GM12878 (cell line): Measurements from ENCODE around the gene SCGB2B2. TPM values are rescaled to one million over a fixed set of nuclear protein-coding genes. Genes with fewer than 3 reads are reported as not detected.

ENCODE experiments used
- ATAC-seq: fragments of 200-7000 bp; cut with Tn5 transposase; 3 replicates; pipeline ENCODE4 v1.9.1; 2020; ENCODE audit warnings: mild to moderate bottlenecking, moderate library complexity
- BruUV-seq: library from RNA; stranded (reverse); fragments of 400-500 nt; replicated peaks from 2 replicates; lab custom pipeline; 2021; lab: Mats Ljungman, UMichigan
- CTCF ChIA-PET: fragments of 300-600 bp; sonication (Branson Sonifier 250); formaldehyde crosslinking; extraction: SDS; loops from one replicate; lab custom pipeline; 2021; ENCODE audit warnings: inconsistent platforms; lab: Yijun Ruan, JAX
- POLR2A ChIA-PET: fragments of 350-600 bp; formaldehyde crosslinking; extraction: SDS; loops from one replicate; lab custom pipeline; 2021; ENCODE audit warnings: inconsistent platforms; lab: Charles Lee
- RAD21 ChIA-PET: fragments of 300-600 bp; sonication (Branson Sonifier 250); formaldehyde crosslinking; loops from one replicate; lab custom pipeline; 2023; ENCODE audit warnings: antibody characterized with exemption; ENCODE audit not compliant: unreplicated experiment; lab: Charles Lee
- SMC1A ChIA-PET: fragments of 300-600 bp; sonication (Branson Sonifier 250); formaldehyde crosslinking; loops from one replicate; lab custom pipeline; 2023; ENCODE audit not compliant: unreplicated experiment, uncharacterized antibody; lab: Charles Lee
- DNase-seq: peaks from one replicate; pipeline ENCODE4 v3.0.0-alpha.2; 2011; ENCODE audit warnings: low read depth, low spot score
- FAIRE-seq: peaks from 3 replicates; lab custom pipeline; 2011; peaks lifted over from hg19 to GRCh38; lab: Jason Lieb, UNC
- H2AFZ ChIP-seq: 2 replicates; pipeline ENCODE4 v1.6.0; 2011; ENCODE audit warnings: low read depth, low read length, control low read depth; ENCODE audit not compliant: control insufficient read depth
- H3K27ac ChIP-seq: 2 replicates; pipeline ENCODE4 v1.5.1; 2011; ENCODE audit warnings: control low read depth; ENCODE audit not compliant: control insufficient read depth, insufficient read depth
- H3K27me3 ChIP-seq, 2 experiments: replicated peaks in 1 of 2; 2 replicates each; pipeline versions ENCODE4 v1.6.0 to v1.6.1; 2011; ENCODE audit warnings: low read length in 1 of 2; ENCODE audit not compliant: control insufficient read depth in 2 of 2, insufficient read depth in 2 of 2
- H3K36me3 ChIP-seq, 2 experiments: 2 replicates each; pipeline ENCODE4 v1.5.1; 2011; ENCODE audit warnings: low read length in 1 of 2; ENCODE audit not compliant: control insufficient read depth in 2 of 2, insufficient read depth in 2 of 2
- H3K4me1 ChIP-seq: 2 replicates; pipeline ENCODE4 v1.6.1; 2011; ENCODE audit warnings: mild to moderate bottlenecking, low read length, moderate library complexity, mixed read lengths; ENCODE audit not compliant: control insufficient read depth, insufficient read depth
- H3K4me2 ChIP-seq: 2 replicates; pipeline ENCODE4 v1.6.0; 2011; ENCODE audit warnings: control low read depth; ENCODE audit not compliant: control insufficient read depth, insufficient read depth
- H3K4me3 ChIP-seq: fragments of 200-600 bp; sonication (generic); 2 replicates; pipeline ENCODE4 v1.5.1; 2016
- H3K79me2 ChIP-seq: 2 replicates; pipeline ENCODE4 v1.6.0; 2011; ENCODE audit warnings: low read length; ENCODE audit not compliant: control insufficient read depth, insufficient read depth
- H3K9ac ChIP-seq: 2 replicates; pipeline ENCODE4 v1.8.0; 2011; ENCODE audit warnings: low read length, control low read depth, mixed read lengths; ENCODE audit not compliant: control insufficient read depth, insufficient read depth
- H3K9me3 ChIP-seq: replicated peaks from 3 replicates; pipeline ENCODE4 v1.5.1; 2011; ENCODE audit warnings: mild to moderate bottlenecking, low read length; ENCODE audit not compliant: control insufficient read depth, insufficient read depth
- H4K20me1 ChIP-seq: 2 replicates; pipeline ENCODE4 v1.6.0; 2011; ENCODE audit not compliant: control insufficient read depth, insufficient read depth
- ATF3 ChIP-seq: IDR thresholded peaks from 2 replicates; pipeline ENCODE4 v1.6.1; 2011; ENCODE audit warnings: low read depth, mild to moderate bottlenecking, low read length, moderate library complexity, borderline replicate concordance; ENCODE audit errors: extremely low read depth
- EED ChIP-seq: sonication (generic); IDR thresholded peaks from 2 replicates; pipeline ENCODE4 v1.6.1; 2016; ENCODE audit warnings: antibody characterized with exemption, low read depth
- ETV6 ChIP-seq, 2 experiments: fragments of 450-650 bp in 1 of 2; IDR thresholded peaks in 1 of 2; conservative IDR thresholded peaks in 1 of 2; 2 replicates each; pipeline ENCODE4 v1.6.1; 2014; ENCODE audit warnings: antibody characterized with exemption in 1 of 2, borderline replicate concordance in 1 of 2, low read depth in 1 of 2, mild to moderate bottlenecking in 1 of 2, moderate library complexity in 1 of 2
- FOXM1 ChIP-seq: IDR thresholded peaks from 2 replicates; pipeline ENCODE4 v1.6.1; 2012; ENCODE audit warnings: low read depth, mild to moderate bottlenecking, inconsistent platforms, low read length, moderate library complexity
- HDAC6 ChIP-seq: fragments of 200-600 bp; sonication (generic); IDR thresholded peaks from one replicate; pipeline ENCODE4 v1.8.0; 2017; ENCODE audit warnings: antibody characterized with exemption; ENCODE audit not compliant: unreplicated experiment
- HDGF ChIP-seq: fragments of 450-650 bp; IDR thresholded peaks from 2 replicates; pipeline ENCODE4 v1.6.1; 2016; ENCODE audit warnings: antibody characterized with exemption
- LARP7 ChIP-seq: fragments of 450-650 bp; IDR thresholded peaks from 2 replicates; pipeline ENCODE4 v1.6.1; 2017; ENCODE audit warnings: mild to moderate bottlenecking
- POLR2AphosphoS2 ChIP-seq: IDR thresholded peaks from 2 replicates; pipeline ENCODE4 v1.6.1; 2011; ENCODE audit warnings: low read depth, mild to moderate bottlenecking, low read length, improper control_type of control experiment, moderate library complexity
- STAT3 ChIP-seq: IDR thresholded peaks from 2 replicates; pipeline ENCODE4 v1.6.1; 2011; ENCODE audit warnings: low read depth, low read length, improper control_type of control experiment
- TCF12 ChIP-seq: IDR thresholded peaks from 2 replicates; pipeline ENCODE4 v1.6.1; 2011; ENCODE audit warnings: low read depth, mild to moderate bottlenecking, low read length
- ZNF622 ChIP-seq: fragments of 450-650 bp; IDR thresholded peaks from 2 replicates; pipeline ENCODE4 v1.6.1; 2017; ENCODE audit warnings: mild to moderate bottlenecking, inconsistent platforms
- ZNF687 ChIP-seq: fragments of 450-650 bp; IDR thresholded peaks from 2 replicates; pipeline ENCODE4 v1.6.1; 2017; ENCODE audit warnings: mild to moderate bottlenecking, moderate library complexity
- ZSCAN29 ChIP-seq: fragments of 450-650 bp; IDR thresholded peaks from 2 replicates; pipeline ENCODE4 v1.6.1; 2017; ENCODE audit warnings: mild to moderate bottlenecking, moderate library complexity
- ZZZ3 ChIP-seq: IDR thresholded peaks from 2 replicates; pipeline ENCODE4 v1.6.1; 2011; ENCODE audit warnings: low read depth; ENCODE audit not compliant: control insufficient read depth, insufficient read length
- WGBS: methylation state at CpG from one replicate; pipeline ENCODE4 v1.1.6; 2016; ENCODE audit warnings: low lambda C conversion rate; ENCODE audit not compliant: insufficient replicate concordance, insufficient coverage; ENCODE audit errors: missing lambda C conversion rate; 5-methylcytosine and 5-hydroxymethylcytosine counted together
- in situ Hi-C: fragments of 300-500 bp; cut with MboI; formaldehyde crosslinking; loops from 9 replicates; pipeline ENCODE4 v1.14.3; 2018; ENCODE audit warnings: mixed read lengths
- intact Hi-C: fragments of 100-400 bp; cut with micrococcal nuclease; formaldehyde crosslinking; loops from one replicate; pipeline ENCODE4 v1.14.2; 2022; ENCODE audit not compliant: unreplicated experiment
- polyA plus RNA-seq, 11 experiments: library from polyadenylated mRNA; depleted of rRNA in 4 of 11; unstranded in 6 of 11; stranded (reverse) in 5 of 11; fragments of >200 nt; fragmentation: Nextera tagmentation in 4 of 11; fragmentation: Illumina TruSeq in 1 of 11; extraction: Ambion mirVana in 4 of 11; extraction: Trizol in 1 of 11; gene quantifications; 1 replicate in 1 of 11; 2 replicates in 10 of 11; pipeline versions ENCODE4 v1.2.1 to v1.2.3, GENCODE V29; 2011 to 2016; ENCODE audit warnings: inconsistent platforms in 2 of 11, missing spikeins in 2 of 11, low read depth in 1 of 11
- total RNA-seq, 4 experiments: library from RNA; depleted of rRNA in 3 of 4; stranded (reverse); fragments of >200 nt in 3 of 4; fragmentation: Illumina TruSeq in 1 of 4; extraction: Trizol in 1 of 4; gene quantifications; 2 replicates each; pipeline versions ENCODE4 v1.2.1 to v1.2.3, GENCODE V29; 2013 to 2021
- TF ChIP-seq, protein P1 (sequence below): fragments of 450-650 bp; IDR thresholded peaks from 2 replicates; pipeline ENCODE4 v1.6.1; 2017; ENCODE audit warnings: low read depth, mild to moderate bottlenecking, moderate library complexity

SCGB2B2 gene
- total and polyA plus RNA-seq, 10 of the 15 experiments (the other 5 are each of a cell fraction or from before 2014, with no cell fraction given), result 0.06 to 0.35 (median 0.21) TPM; not detected in 6

DNA sequence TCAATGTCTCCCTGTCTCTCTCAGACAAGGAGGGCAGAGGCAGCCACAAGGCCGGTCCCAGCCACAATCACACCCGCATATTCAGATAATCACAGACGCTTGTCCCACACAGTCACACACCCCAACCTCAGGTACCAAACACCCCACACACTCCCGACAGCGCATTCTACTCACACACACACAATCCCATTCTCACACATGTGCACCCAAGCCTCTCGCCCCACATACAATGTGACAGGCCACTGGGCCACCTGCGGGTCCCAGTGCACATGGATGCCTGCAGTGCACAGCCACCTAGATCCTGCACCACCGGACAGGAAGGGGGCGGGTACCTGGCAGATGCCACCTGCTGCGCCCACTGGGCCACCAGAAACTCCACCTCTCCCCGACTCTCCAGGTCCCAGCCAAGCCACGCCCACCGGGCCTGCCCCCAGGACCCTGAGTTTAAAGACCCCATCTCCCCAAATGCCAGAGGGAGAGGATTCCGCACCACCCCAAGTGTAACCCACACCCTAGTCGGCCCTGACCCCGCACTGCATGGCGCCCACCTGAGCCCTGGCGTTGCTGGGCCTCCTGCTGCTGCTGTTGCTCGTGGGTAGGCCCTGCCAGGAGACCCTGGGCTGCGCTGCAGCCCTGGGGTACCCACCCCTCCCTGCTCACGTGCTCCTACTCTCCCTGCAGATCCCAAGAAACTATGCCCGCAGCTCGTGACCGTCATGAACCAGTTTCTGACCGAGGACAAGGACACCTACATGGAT lies 10.6 kb downstream of the SCGB2B2 start:
- Histone ChIP-seq H3K4me1 (no peaks in the 10 kb centered on the region), H3K4me2 (no peak overlapping the region), H3K27me3 (no peaks in the 10 kb centered on the region), H2AFZ (no peak overlapping the region), H3K9ac (no peak overlapping the region), H3K4me3 (no peak overlapping the region), H3K27ac (no peak overlapping the region), H3K9me3 (no peaks in the 10 kb centered on the region; the same call in 2 of the 3 replicates), H3K79me2 (no peaks in the 10 kb centered on the region), H3K36me3 (no peaks in the 10 kb centered on the region), H4K20me1 (no peaks in the 10 kb centered on the region)
- DNase-seq (no peak), ATAC-seq (no peak), FAIRE-seq (no peak)
- BruUV-seq, result no TSS peak
- TF ChIP-seq ZNF622 (no peak), TCF12 (no peak), HDAC6 (no peak), ZZZ3 (no peak), HDGF (no peak), POLR2AphosphoS2 (no peak), EED (no peak), ZSCAN29 (no peak), STAT3 (no peak), LARP7 (no peak), ETV6 (conservative IDR thresholded peaks at IDR 0.05 in 1 of 2, IDR thresholded peaks at IDR 0.05 in 1 of 2; ENCODE audit: borderline replicate concordance in 1 of 2, low read depth in 1 of 2) (no peak), ZNF687 (no peak), FOXM1 (no peak), ATF3 (no peak)
- TF ChIP-seq, protein P1, sequence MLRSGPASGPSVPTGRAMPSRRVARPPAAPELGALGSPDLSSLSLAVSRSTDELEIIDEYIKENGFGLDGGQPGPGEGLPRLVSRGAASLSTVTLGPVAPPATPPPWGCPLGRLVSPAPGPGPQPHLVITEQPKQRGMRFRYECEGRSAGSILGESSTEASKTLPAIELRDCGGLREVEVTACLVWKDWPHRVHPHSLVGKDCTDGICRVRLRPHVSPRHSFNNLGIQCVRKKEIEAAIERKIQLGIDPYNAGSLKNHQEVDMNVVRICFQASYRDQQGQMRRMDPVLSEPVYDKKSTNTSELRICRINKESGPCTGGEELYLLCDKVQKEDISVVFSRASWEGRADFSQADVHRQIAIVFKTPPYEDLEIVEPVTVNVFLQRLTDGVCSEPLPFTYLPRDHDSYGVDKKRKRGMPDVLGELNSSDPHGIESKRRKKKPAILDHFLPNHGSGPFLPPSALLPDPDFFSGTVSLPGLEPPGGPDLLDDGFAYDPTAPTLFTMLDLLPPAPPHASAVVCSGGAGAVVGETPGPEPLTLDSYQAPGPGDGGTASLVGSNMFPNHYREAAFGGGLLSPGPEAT, result no peak
- WGBS, result 66% methylated on average over 25 of the region's 25 CpGs
- CTCF ChIA-PET, result no interaction called here
- intact Hi-C loops, result no loop called here
- POLR2A ChIA-PET, result no interaction called here
- in situ Hi-C loops, result no loop called here
- SMC1A ChIA-PET, result no interaction called here
- RAD21 ChIA-PET, result no interaction called here
